HCT116 (cell line): ENCODE results near the gene KYAT1. TPM values are rescaled to one million over a fixed set of nuclear protein-coding genes. Genes with fewer than 3 reads are reported as not detected.

ENCODE experiments used
- ATAC-seq: fragments of 200-7000 bp; cut with Tn5 transposase; 2 replicates; pipeline ENCODE4 v1.9.1; 2020; ENCODE audit warnings: mild to moderate bottlenecking, moderate library complexity
- BruUV-seq: library from RNA; stranded (reverse); fragments of 400-500 nt; replicated peaks from 2 replicates; lab custom pipeline; 2021; lab: Mats Ljungman, UMichigan
- CTCF ChIA-PET: fragments of 300-600 bp; sonication (Branson Sonifier 250); formaldehyde crosslinking; loops from one replicate; lab custom pipeline; 2021; ENCODE audit warnings: antibody characterized with exemption; lab: Charles Lee
- POLR2A ChIA-PET: fragments of 300-600, 350-600 bp; sonication (Branson Sonifier 250); formaldehyde crosslinking; loops from one replicate; lab custom pipeline; 2021; ENCODE audit warnings: antibody characterized with exemption; lab: Charles Lee
- RAD21 ChIA-PET, 2 experiments: fragments of 300-600 bp; sonication (Branson Sonifier 250); formaldehyde crosslinking; loops; one replicate each; lab custom pipeline; 2023; ENCODE audit warnings: low total read pairs in 2 of 2; ENCODE audit not compliant: uncharacterized antibody in 2 of 2, unreplicated experiment in 2 of 2, low non-redundant PET in 1 of 2; lab: Charles Lee
- DNase-seq: peaks from one replicate; pipeline ENCODE4 v3.0.0-alpha.2; 2010; ENCODE audit warnings: low read depth, low spot score
- H2AFZ ChIP-seq: fragments of 200-600 bp; shearing (Covaris generic), sonication (generic); 2 replicates; pipeline ENCODE4 v1.6.1; 2017; ENCODE audit warnings: low read depth, mixed run types, mixed read lengths, antibody characterized with exemption, low read length; ENCODE audit not compliant: poor library complexity, severe bottlenecking
- H3K27ac ChIP-seq: 2 replicates; pipeline ENCODE4 v1.5.1; 2012; ENCODE audit warnings: low read depth, low read length
- H3K27me3 ChIP-seq: fragments of 200-600 bp; sonication (generic); 2 replicates; pipeline ENCODE4 v1.6.1; 2016; ENCODE audit warnings: mixed run types, low read length, mixed read lengths; ENCODE audit not compliant: insufficient read depth
- H3K36me3 ChIP-seq, 2 experiments: fragments of 200-500 bp in 1 of 2; fragments of 200-600 bp in 1 of 2; sonication (Bioruptor generic) in 1 of 2; sonication (generic) in 1 of 2; 2 replicates each; pipeline versions ENCODE4 v1.5.1 to v1.6.1; 2014 to 2016; ENCODE audit warnings: low read length in 2 of 2, inconsistent platforms in 1 of 2, mixed read lengths in 1 of 2, mixed run types in 1 of 2; ENCODE audit not compliant: insufficient read depth in 2 of 2, control insufficient read depth in 1 of 2
- H3K4me1 ChIP-seq, 2 experiments: fragments of 200-600 bp in 1 of 2; sonication (generic) in 1 of 2; 2 replicates each; pipeline versions ENCODE4 v1.5.1 to v1.6.1; 2012 to 2017; ENCODE audit warnings: low read length in 2 of 2, inconsistent platforms in 1 of 2, mild to moderate bottlenecking in 1 of 2, mixed read lengths in 1 of 2, mixed run types in 1 of 2, moderate library complexity in 1 of 2; ENCODE audit not compliant: insufficient read depth in 2 of 2, control insufficient read depth in 1 of 2
- H3K4me2 ChIP-seq: fragments of 200-600 bp; sonication (generic); 2 replicates; pipeline ENCODE4 v1.6.1; 2017; ENCODE audit warnings: mixed run types, low read length, mixed read lengths
- H3K4me3 ChIP-seq, 2 experiments: fragments of 200-600 bp in 1 of 2; sonication (generic) in 1 of 2; replicated peaks in 1 of 2; 2 replicates each; pipeline ENCODE4 v1.5.1; 2011 to 2016; ENCODE audit warnings: low read length in 2 of 2, control low read depth in 1 of 2, low read depth in 1 of 2, mild to moderate bottlenecking in 1 of 2, mixed read lengths in 1 of 2, mixed run types in 1 of 2
- H3K79me2 ChIP-seq: fragments of 200-600 bp; sonication (generic); 2 replicates; pipeline ENCODE4 v1.6.1; 2017; ENCODE audit warnings: mild to moderate bottlenecking, mixed run types, low read length, moderate library complexity, mixed read lengths; ENCODE audit not compliant: insufficient read depth
- H3K9ac ChIP-seq: fragments of 200-600 bp; sonication (generic); 2 replicates; pipeline ENCODE4 v1.6.1; 2016; ENCODE audit warnings: low read length, mixed read lengths
- H3K9me2 ChIP-seq: fragments of 200-600 bp; sonication (generic), shearing (Covaris generic); 2 replicates; pipeline ENCODE4 v1.6.1; 2017; ENCODE audit warnings: mixed run types, mild to moderate bottlenecking, moderate library complexity; ENCODE audit not compliant: insufficient read depth
- H3K9me3 ChIP-seq, 2 experiments: fragments of 200-500 bp in 1 of 2; fragments of 200-600 bp in 1 of 2; sonication (Bioruptor generic) in 1 of 2; sonication (generic) in 1 of 2; 2 replicates each; pipeline ENCODE4 v1.6.1; 2014 to 2017; ENCODE audit warnings: low read length in 2 of 2, mixed read lengths in 2 of 2, inconsistent platforms in 1 of 2, low read depth in 1 of 2, mild to moderate bottlenecking in 1 of 2, mixed run types in 1 of 2, moderate library complexity in 1 of 2; ENCODE audit not compliant: control insufficient read depth in 1 of 2, insufficient read depth in 1 of 2
- H4K20me1 ChIP-seq: fragments of 200-600 bp; sonication (generic), shearing (Covaris generic); 2 replicates; pipeline ENCODE4 v1.6.1; 2017; ENCODE audit warnings: mixed run types, mild to moderate bottlenecking, moderate library complexity; ENCODE audit not compliant: insufficient read depth
- CTCF ChIP-seq, 3 experiments: fragments of 200-600 bp in 1 of 3; sonication (generic) in 1 of 3; IDR thresholded peaks in 2 of 3; conservative IDR thresholded peaks in 1 of 3; 2 replicates each; pipeline ENCODE4 v1.5.1; 2012 to 2017; ENCODE audit warnings: low read depth in 2 of 3, low read length in 2 of 3, antibody characterized with exemption in 1 of 3, borderline replicate concordance in 1 of 3, control low read depth in 1 of 3, mild to moderate bottlenecking in 1 of 3, mixed read lengths in 1 of 3, mixed run types in 1 of 3, moderate library complexity in 1 of 3; ENCODE audit not compliant: insufficient read depth in 1 of 3
- FOSL1 ChIP-seq: IDR thresholded peaks from 2 replicates; pipeline ENCODE4 v1.6.1; 2012; ENCODE audit warnings: low read depth
- JUND ChIP-seq: IDR thresholded peaks from 2 replicates; pipeline ENCODE4 v1.6.1; 2012
- MAX ChIP-seq: IDR thresholded peaks from 2 replicates; pipeline ENCODE4 v1.6.1; 2012
- RAD21 ChIP-seq: IDR thresholded peaks from 2 replicates; pipeline ENCODE4 v1.6.1; 2012; ENCODE audit warnings: low read depth, mild to moderate bottlenecking
- SRF ChIP-seq: IDR thresholded peaks from 2 replicates; pipeline ENCODE4 v1.6.1; 2012; ENCODE audit warnings: low read depth
- YY1 ChIP-seq: IDR thresholded peaks from 2 replicates; pipeline ENCODE4 v1.6.1; 2011; ENCODE audit warnings: low read length, low read depth, moderate library complexity, mild to moderate bottlenecking; ENCODE audit not compliant: insufficient replicate concordance; ENCODE audit errors: extremely low read depth
- ZBTB33 ChIP-seq: IDR thresholded peaks from 2 replicates; pipeline ENCODE4 v1.6.1; 2011; ENCODE audit warnings: mild to moderate bottlenecking, low read length, moderate library complexity; ENCODE audit not compliant: insufficient replicate concordance; ENCODE audit errors: extremely low read depth
- ZFX ChIP-seq: fragments of 450-650 bp; IDR thresholded peaks from 2 replicates; pipeline ENCODE4 v1.6.1; 2017
- ZNF274 ChIP-seq: fragments of 200-500 bp; sonication (Bioruptor generic); IDR thresholded peaks from 2 replicates; pipeline ENCODE4 v1.6.1; 2014; ENCODE audit warnings: mild to moderate bottlenecking, low read depth, low read length, inconsistent platforms
- intact Hi-C: fragments of 100-400 bp; cut with micrococcal nuclease; formaldehyde crosslinking; loops from 2 replicates; pipeline ENCODE4 v1.10.0; 2022
- total RNA-seq: library from RNA; stranded (reverse); gene quantifications from one replicate; pipeline ENCODE4 v1.2.1, GENCODE V29; 2021; ENCODE audit not compliant: unreplicated experiment

KYAT1 gene
- total RNA-seq, 1 experiment from 2014 or later = 10.1 TPM

DNA sequence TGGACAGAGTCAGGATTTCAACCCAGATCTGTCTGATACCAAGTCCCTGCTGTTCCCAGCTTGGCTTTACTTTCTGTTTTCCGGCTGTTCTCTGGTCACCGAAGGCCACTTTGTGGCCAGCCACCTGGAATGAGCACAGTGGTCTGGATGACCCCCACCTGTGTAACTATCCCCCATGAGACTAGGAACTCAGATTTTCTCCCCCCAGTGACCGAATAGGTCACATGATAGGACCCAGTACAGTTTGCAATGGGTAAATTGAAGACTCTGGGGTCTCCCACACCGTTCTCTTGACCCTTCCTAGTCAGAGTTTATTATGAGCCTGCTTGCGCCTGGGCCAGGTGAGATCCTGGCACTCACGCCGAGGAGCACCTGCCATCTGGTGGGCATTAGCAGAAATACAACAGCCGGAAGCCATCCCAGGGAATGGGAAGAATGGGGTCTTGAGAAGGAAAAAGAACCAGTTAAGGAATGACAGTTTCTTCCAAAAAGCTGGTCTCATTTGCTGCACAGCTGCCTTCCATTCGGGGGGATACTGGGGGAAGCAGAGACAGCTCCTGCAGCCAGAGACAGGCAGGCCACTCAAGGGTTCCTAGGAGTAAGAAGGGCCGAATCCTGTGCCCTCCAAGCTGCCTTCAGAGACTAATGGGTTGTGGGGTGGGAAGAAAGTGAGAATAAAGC, 46.1 kb upstream of the KYAT1 start:
- DNase-seq = peak; percentile 42
- POLR2A ChIA-PET = interaction anchor here (0.9 kb wide), 1 partner anchor 20 kb away, joined by 3 read pairs; no protein-coding TSS in a partner anchor
- TF ChIP-seq CTCF (IDR thresholded peaks at IDR 0.05 in 2 of 3, conservative IDR thresholded peaks at IDR 0.05 in 1 of 3; ENCODE audit: borderline replicate concordance in 1 of 3, insufficient read depth in 1 of 3, low read depth in 2 of 3, low read length in 2 of 3) (peak; percentile 88 to 97 (median 94)), RAD21 (peak; percentile 98), JUND (no peak), YY1 (peak; percentile 29), ZFX (no peak)
- TF ChIP-seq, all 23 proteins: peak for 3
- H3K9ac ChIP-seq = no peak overlapping the region
- no peaks in the 10 kb centered on the region for H3K27me3 ChIP-seq
- no peaks in the 10 kb centered on the region for H4K20me1 ChIP-seq
- no peaks in the 10 kb centered on the region for H3K36me3 ChIP-seq
- no peaks in the 10 kb centered on the region for H3K9me3 ChIP-seq
- no peaks in the 10 kb centered on the region for H3K9me2 ChIP-seq
- CTCF ChIA-PET = interaction anchor here (0.8 to 3.5 kb wide), 14 partner anchors 10 to 292 kb away, joined by 3 to 20 read pairs (median 4); partner anchors contain the start of genes ENDOG, SPOUT1 and ZDHHC12
- H3K4me3 ChIP-seq = no peak overlapping the region
- H3K79me2 ChIP-seq = no peaks in the 10 kb centered on the region
- peak overlapping the region; percentile 100 for H2AFZ ChIP-seq
- no TSS peak for BruUV-seq
- RAD21 ChIA-PET = interaction anchor here in 1 of 2 experiments (1.9 kb wide), 1 partner anchor 110 kb away, joined by 4 read pairs; the partner anchor contains the start of gene ENDOG
- H3K4me2 ChIP-seq = 0 out of 2 replicates have a peak overlapping the region, but pooled peaks have one; percentile 2
- ATAC-seq = peak; percentile 93
- no peak overlapping the region for H3K27ac ChIP-seq
- H3K4me1 ChIP-seq = peaks cover 4 to 10% of the 10 kb centered on the region in 2 experiments; a peak in 3 of 4 replicates
- intact Hi-C loops = loop anchor here (1.0 to 5.0 kb wide), 4 partner anchors 65 to 281 kb away; no protein-coding TSS in a partner anchor

- intact Hi-C loops = no loop called here
- H3K4me3 ChIP-seq = no peak overlapping the region
- no peak overlapping the region for H3K9ac ChIP-seq
- peaks cover 4 to 10% of the 10 kb centered on the region in 2 experiments; a peak in 3 of 4 replicates for H3K4me1 ChIP-seq
- H2AFZ ChIP-seq = no peak overlapping the region
- DNase-seq (no peak), ATAC-seq (no peak)
- no peaks in the 10 kb centered on the region for H3K9me3 ChIP-seq
- H3K79me2 ChIP-seq = no peaks in the 10 kb centered on the region
- no TSS peak for BruUV-seq
- no peaks in the 10 kb centered on the region for H3K36me3 ChIP-seq
- ChIA-PET CTCF (no interaction called here), RAD21 (no interaction called here), POLR2A (no interaction called here)
- H3K27me3 ChIP-seq = no peaks in the 10 kb centered on the region
- TF ChIP-seq FOSL1 (no peak), RAD21 (no peak), MAX (no peak), YY1 (no peak), ZNF274 (no peak), ZBTB33 (no peak), ZFX (no peak), SRF (no peak)
- no peaks in the 10 kb centered on the region for H3K9me2 ChIP-seq
- H4K20me1 ChIP-seq = no peaks in the 10 kb centered on the region
- no peak overlapping the region for H3K4me2 ChIP-seq
- H3K27ac ChIP-seq = no peak overlapping the region
Observed at GRCh38 chr9:128923493-128923883, 41.7 kb upstream of the KYAT1 start.
